ENCODE measurements around the gene RNF123.

The RNF123 gene

DNA sequence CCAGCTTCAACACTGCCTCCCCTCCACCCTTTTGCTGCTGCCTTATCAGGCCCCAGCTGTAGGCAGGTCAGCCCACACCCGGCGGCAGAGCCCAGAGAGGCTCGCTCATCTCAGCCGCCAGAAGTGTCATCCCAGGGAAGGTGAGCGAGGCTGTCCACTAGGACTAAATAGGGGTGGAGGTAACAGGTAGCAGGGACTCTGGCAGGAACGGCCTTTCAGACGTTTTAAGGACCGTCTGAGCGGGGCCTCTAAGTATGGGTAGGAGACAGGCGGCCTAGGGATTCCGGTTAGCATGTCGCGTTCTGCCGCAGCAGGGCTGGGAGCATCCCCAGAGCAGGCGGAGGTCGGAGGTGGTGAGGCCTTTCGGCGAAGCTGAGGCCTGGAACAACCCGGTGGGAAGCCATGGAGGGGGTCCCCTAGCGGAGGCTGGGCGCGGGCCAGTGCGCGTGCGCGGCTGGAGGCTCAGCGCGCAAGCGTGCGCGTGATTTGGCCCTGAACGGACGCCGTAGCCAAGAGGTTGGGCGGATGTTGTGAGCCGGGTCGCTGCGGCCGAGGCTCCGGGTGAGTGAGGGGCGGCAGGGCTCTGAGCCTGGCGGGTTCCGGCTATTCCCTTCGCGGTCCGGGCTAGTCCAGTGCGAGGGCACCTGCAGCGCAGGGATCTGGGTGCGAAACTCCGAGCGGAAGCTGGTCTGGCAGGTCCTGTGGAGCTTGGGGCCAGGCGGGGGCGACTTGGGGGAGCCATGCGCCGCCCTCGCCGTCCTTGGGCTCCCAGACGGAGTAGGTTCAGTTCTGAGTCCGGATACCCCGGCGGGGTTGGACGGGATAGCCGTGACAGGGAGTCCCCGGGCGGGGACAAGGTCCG, at the start of gene RNF123, which contains the start of gene MST1:
Gene RNF123, plus strand, starts transcription at position 512 of the 862 bp plus-strand sequence. CDS start 1,609 bp downstream, outside the sequence.
Gene MST1, minus strand, starts transcription at position 429 of the 862 bp plus-strand sequence. CDS start 783 bp downstream, outside the sequence.
- Histone ChIP-seq H3K27ac (ENCODE audit: low read depth, low read length) (peak within 1 kb of the TSS; percentile 60), H3K9me3 (ENCODE audit: control insufficient read depth in 1 of 2, low read length in 2 of 2) (no peaks in the 10 kb centered on the region), H3K4me1 (ENCODE audit: control insufficient read depth in 1 of 2, insufficient read depth in 2 of 2, low read length in 2 of 2) (peaks cover 0 to 35% of the 10 kb centered on the region in 2 donors)

DNA sequence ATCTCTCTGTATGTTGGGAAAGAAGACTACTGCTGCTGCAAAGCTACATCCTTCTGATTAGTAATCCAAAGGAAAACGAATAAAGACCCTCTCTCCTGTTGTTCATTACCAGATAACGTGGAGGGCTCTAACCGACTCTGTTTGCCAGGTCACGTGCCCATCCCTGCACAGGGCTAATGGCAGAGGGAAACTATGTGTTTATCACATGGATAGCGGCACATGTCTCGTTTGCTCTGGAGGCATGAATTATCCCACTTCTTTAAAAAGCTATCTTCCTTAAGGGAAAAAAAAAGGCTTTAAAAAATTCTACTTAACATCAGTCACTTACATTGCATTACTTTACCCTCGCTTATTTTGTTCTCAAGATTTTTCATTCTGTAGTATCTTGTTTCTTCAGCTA, 48.1 kb upstream of the RNF123 start:
- Histone ChIP-seq H3K9ac (ENCODE audit: low read depth in 1 of 2, low read length in 2 of 2) (no peak overlapping the region), H3K4me1 (ENCODE audit: control insufficient read depth in 1 of 2, insufficient read depth in 2 of 2, low read length in 2 of 2) (no peaks in the 10 kb centered on the region), H3K27me3 (ENCODE audit: control insufficient read depth in 1 of 2, insufficient read depth in 2 of 2, low read length in 2 of 2) (no peaks in the 10 kb centered on the region), H3K9me3 (ENCODE audit: control insufficient read depth in 1 of 2, low read length in 2 of 2) (no peaks in the 10 kb centered on the region), H3K27ac (ENCODE audit: low read depth, low read length) (no peak overlapping the region), H3K4me3 (ENCODE audit: low read depth in 1 of 2, low read length in 2 of 2) (no peak overlapping the region), H3K36me3 (ENCODE audit: control insufficient read depth in 1 of 2, insufficient read depth in 2 of 2, low read length in 2 of 2) (no peaks in the 10 kb centered on the region)

More for the DNA sequence above, at the start of gene RNF123, which contains the start of gene MST1:
- H3K27me3 ChIP-seq (ENCODE audit: control insufficient read depth in 1 of 2, insufficient read depth in 2 of 2, low read length in 2 of 2), result no peaks in the 10 kb centered on the region
- H3K36me3 ChIP-seq (ENCODE audit: control insufficient read depth in 1 of 2, insufficient read depth in 2 of 2, low read length in 2 of 2), result peaks cover 0 to 5% of the 10 kb centered on the region in 2 donors
- peak within 1 kb of the TSS; percentile 63 to 87 for H3K9ac ChIP-seq (ENCODE audit: low read depth in 1 of 2, low read length in 2 of 2)
- H3K4me3 ChIP-seq (ENCODE audit: low read depth in 1 of 2, low read length in 2 of 2), result peak within 1 kb of the TSS; percentile 75 to 96

DNA sequence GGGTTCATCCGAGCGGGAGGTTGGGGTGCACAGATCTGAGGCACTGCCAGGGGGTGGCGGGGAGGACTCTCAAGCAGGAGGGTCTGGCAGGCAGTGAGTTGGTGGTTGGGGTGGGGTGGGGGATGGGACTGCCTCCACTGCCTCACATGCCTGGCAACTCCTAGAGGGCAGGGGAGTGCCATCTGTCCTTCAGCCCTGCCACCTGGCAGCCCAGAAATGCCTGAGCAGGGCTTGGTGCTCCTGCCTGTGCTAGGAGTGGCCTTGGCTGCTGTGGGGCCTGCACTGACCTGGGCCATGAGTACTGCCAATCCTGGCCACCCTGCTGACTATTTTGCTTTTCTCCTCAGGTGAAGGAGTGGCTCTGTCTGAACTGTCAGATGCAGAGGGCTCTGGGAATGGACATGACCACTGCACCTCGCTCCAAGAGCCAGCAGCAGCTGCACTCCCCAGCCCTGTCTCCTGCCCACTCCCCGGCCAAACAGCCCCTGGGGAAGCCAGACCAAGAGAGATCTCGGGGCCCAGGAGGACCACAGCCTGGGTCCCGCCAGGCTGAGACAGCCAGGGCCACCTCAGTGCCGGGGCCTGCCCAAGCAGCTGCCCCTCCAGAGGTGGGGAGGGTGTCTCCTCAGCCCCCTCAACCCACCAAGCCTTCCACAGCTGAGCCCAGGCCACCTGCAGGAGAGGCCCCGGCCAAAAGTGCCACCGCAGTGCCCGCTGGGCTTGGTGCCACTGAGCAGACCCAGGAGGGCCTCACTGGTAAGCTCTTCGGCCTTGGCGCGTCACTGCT, 47.2 kb upstream of the RNF123 start:
- Histone ChIP-seq H3K9ac (ENCODE audit: low read depth in 1 of 2, low read length in 2 of 2) (no peak overlapping the region), H3K27ac (ENCODE audit: low read depth, low read length) (no peak overlapping the region), H3K4me3 (ENCODE audit: low read depth in 1 of 2, low read length in 2 of 2) (no peak overlapping the region), H3K27me3 (ENCODE audit: control insufficient read depth in 1 of 2, insufficient read depth in 2 of 2, low read length in 2 of 2) (no peaks in the 10 kb centered on the region), H3K9me3 (ENCODE audit: control insufficient read depth in 1 of 2, low read length in 2 of 2) (no peaks in the 10 kb centered on the region), H3K4me1 (ENCODE audit: control insufficient read depth in 1 of 2, insufficient read depth in 2 of 2, low read length in 2 of 2) (no peaks in the 10 kb centered on the region), H3K36me3 (ENCODE audit: control insufficient read depth in 1 of 2, insufficient read depth in 2 of 2, low read length in 2 of 2) (no peaks in the 10 kb centered on the region)

DNA sequence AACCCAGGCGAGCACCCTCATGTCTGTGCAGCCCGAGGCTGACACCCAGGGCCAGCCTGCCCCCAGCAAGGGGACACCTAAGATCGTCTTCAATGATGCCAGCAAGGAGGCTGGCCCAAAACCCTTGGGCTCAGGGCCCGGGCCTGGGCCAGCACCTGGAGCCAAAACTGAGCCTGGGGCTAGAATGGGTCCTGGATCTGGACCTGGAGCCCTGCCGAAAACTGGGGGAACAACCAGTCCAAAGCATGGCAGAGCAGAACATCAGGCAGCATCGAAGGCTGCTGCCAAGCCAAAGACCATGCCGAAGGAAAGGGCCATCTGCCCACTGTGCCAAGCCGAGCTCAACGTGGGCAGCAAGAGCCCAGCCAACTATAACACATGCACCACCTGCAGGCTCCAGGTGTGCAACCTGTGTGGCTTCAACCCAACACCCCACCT, 46.6 kb upstream of the RNF123 start:
- H3K27me3 ChIP-seq (ENCODE audit: control insufficient read depth in 1 of 2, insufficient read depth in 2 of 2, low read length in 2 of 2), result no peaks in the 10 kb centered on the region
- H3K4me3 ChIP-seq (ENCODE audit: low read depth in 1 of 2, low read length in 2 of 2), result no peak overlapping the region
- no peaks in the 10 kb centered on the region for H3K4me1 ChIP-seq (ENCODE audit: control insufficient read depth in 1 of 2, insufficient read depth in 2 of 2, low read length in 2 of 2)
- H3K9me3 ChIP-seq (ENCODE audit: control insufficient read depth in 1 of 2, low read length in 2 of 2), result no peaks in the 10 kb centered on the region
- no peak overlapping the region for H3K9ac ChIP-seq (ENCODE audit: low read depth in 1 of 2, low read length in 2 of 2)
- no peak overlapping the region for H3K27ac ChIP-seq (ENCODE audit: low read depth, low read length)
- H3K36me3 ChIP-seq (ENCODE audit: control insufficient read depth in 1 of 2, insufficient read depth in 2 of 2, low read length in 2 of 2), result no peaks in the 10 kb centered on the region

DNA sequence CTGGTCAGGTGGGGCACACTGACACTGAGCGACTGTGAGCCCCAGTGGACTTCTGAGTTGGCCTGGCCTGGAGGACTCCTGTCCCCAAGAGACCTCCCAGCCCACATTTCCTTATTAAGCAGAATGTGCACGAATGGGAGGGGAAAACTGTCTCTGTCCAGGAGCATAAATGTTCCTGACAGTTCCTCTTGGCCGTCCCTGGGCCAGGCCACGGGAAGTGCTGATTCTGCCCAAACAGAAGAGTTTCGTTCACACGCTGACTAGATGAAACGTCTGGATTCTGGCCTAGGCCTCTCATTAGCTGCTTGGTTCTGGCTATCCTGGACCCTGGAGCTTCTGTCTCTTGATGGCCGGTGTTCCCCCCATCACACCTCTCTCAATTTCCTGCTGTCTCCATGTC, 44.7 kb upstream of the RNF123 start:
- Histone ChIP-seq H3K27me3 (ENCODE audit: control insufficient read depth in 1 of 2, insufficient read depth in 2 of 2, low read length in 2 of 2) (no peaks in the 10 kb centered on the region), H3K4me1 (ENCODE audit: control insufficient read depth in 1 of 2, insufficient read depth in 2 of 2, low read length in 2 of 2) (no peaks in the 10 kb centered on the region), H3K36me3 (ENCODE audit: control insufficient read depth in 1 of 2, insufficient read depth in 2 of 2, low read length in 2 of 2) (no peaks in the 10 kb centered on the region), H3K9me3 (ENCODE audit: control insufficient read depth in 1 of 2, low read length in 2 of 2) (no peaks in the 10 kb centered on the region), H3K4me3 (ENCODE audit: low read depth in 1 of 2, low read length in 2 of 2) (no peak overlapping the region), H3K9ac (ENCODE audit: low read depth in 1 of 2, low read length in 2 of 2) (no peak overlapping the region), H3K27ac (ENCODE audit: low read depth, low read length) (no peak overlapping the region)

DNA sequence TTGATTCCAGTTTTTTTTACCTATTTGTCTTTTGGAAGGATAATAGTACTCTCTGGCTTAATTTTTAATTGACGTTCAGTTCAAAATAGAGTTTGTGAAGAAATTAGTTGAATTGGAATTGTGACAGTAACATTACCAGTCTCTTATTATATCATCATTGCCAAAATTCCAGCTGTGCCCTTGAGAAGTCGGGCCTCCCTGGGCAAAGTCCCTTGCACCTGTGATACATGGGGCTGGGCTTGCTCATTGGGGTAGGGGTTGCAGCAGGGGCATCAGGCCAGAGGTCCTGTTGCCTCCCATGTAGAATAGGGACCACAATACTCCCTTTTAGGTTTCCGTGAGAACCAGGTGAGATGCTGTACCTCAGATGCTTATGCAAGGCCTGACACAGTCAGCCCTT, 43.1 kb upstream of the RNF123 start:
- H3K27me3 ChIP-seq (ENCODE audit: control insufficient read depth in 1 of 2, insufficient read depth in 2 of 2, low read length in 2 of 2), result no peaks in the 10 kb centered on the region
- H3K36me3 ChIP-seq (ENCODE audit: control insufficient read depth in 1 of 2, insufficient read depth in 2 of 2, low read length in 2 of 2), result no peaks in the 10 kb centered on the region
- H3K9me3 ChIP-seq (ENCODE audit: control insufficient read depth in 1 of 2, low read length in 2 of 2), result no peaks in the 10 kb centered on the region
- H3K4me3 ChIP-seq (ENCODE audit: low read depth in 1 of 2, low read length in 2 of 2), result no peak overlapping the region
- no peaks in the 10 kb centered on the region for H3K4me1 ChIP-seq (ENCODE audit: control insufficient read depth in 1 of 2, insufficient read depth in 2 of 2, low read length in 2 of 2)
- H3K9ac ChIP-seq (ENCODE audit: low read depth in 1 of 2, low read length in 2 of 2), result no peak overlapping the region
- no peak overlapping the region for H3K27ac ChIP-seq (ENCODE audit: low read depth, low read length)

DNA sequence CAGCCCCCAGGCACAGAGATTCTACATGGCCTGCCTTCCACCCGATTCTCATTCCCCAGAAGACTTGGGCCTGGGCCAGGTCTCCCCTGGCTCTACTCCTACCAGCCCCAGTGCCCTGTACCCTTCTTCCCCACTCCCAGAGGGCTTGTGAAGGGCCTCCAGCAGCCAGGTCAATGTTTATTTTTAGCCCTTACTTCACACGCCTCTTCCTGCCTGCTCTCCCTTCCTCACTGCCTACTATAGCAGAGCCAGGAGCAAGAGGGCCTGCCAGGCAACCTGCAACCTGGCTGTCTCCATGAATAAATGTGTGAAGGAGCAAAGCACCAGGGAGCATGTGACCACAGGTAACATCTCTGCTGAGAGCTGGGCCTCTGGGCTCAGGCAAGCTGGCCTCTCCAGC, 41.6 kb upstream of the RNF123 start:
- H3K27ac ChIP-seq (ENCODE audit: low read depth, low read length), result no peak overlapping the region

DNA sequence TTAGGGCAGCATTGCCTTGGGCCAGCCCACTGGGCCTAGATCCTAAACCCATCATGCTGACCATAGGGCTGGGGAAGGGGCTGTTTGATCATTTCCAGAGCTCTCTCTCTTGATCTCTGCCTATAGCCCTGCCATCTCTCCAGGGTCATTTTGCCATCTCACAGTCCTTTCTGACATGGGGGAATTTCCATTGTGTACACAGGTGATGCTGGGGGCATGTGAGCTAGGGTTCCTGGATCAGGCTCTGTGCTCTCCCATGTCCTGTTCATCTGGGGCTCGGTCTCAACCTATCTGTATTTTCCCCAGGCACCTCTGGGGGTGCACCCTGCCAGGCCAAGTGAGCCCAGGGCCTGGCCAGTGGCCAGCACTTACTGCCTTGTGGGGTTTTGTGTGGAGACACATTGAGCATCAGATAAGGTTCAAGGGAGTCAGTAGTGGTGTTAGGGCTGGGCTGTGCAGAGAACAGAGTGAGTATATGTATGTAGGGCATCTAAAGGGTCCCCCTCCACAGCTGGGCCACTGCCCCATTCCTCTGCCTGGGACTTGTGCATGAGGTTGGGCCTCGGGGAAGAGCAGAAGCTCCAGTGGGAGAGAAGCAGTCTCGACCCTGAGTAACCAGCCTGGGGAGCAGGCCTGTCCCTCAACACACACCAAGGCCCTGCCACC, 40.9 kb upstream of the RNF123 start:
- no peak overlapping the region for H3K27ac ChIP-seq (ENCODE audit: low read depth, low read length)
- no peak overlapping the region for H3K4me3 ChIP-seq (ENCODE audit: low read depth in 1 of 2, low read length in 2 of 2)
- no peak overlapping the region for H3K9ac ChIP-seq (ENCODE audit: low read depth in 1 of 2, low read length in 2 of 2)
- no peaks in the 10 kb centered on the region for H3K9me3 ChIP-seq (ENCODE audit: control insufficient read depth in 1 of 2, low read length in 2 of 2)
- no peaks in the 10 kb centered on the region for H3K4me1 ChIP-seq (ENCODE audit: control insufficient read depth in 1 of 2, insufficient read depth in 2 of 2, low read length in 2 of 2)
- no peaks in the 10 kb centered on the region for H3K36me3 ChIP-seq (ENCODE audit: control insufficient read depth in 1 of 2, insufficient read depth in 2 of 2, low read length in 2 of 2)
- H3K27me3 ChIP-seq (ENCODE audit: control insufficient read depth in 1 of 2, insufficient read depth in 2 of 2, low read length in 2 of 2), result no peaks in the 10 kb centered on the region

More for the DNA sequence above, 41.6 kb upstream of the RNF123 start:
- Histone ChIP-seq H3K4me3 (ENCODE audit: low read depth in 1 of 2, low read length in 2 of 2) (no peak overlapping the region), H3K4me1 (ENCODE audit: control insufficient read depth in 1 of 2, insufficient read depth in 2 of 2, low read length in 2 of 2) (no peaks in the 10 kb centered on the region), H3K27me3 (ENCODE audit: control insufficient read depth in 1 of 2, insufficient read depth in 2 of 2, low read length in 2 of 2) (no peaks in the 10 kb centered on the region), H3K36me3 (ENCODE audit: control insufficient read depth in 1 of 2, insufficient read depth in 2 of 2, low read length in 2 of 2) (no peaks in the 10 kb centered on the region), H3K9me3 (ENCODE audit: control insufficient read depth in 1 of 2, low read length in 2 of 2) (no peaks in the 10 kb centered on the region), H3K9ac (ENCODE audit: low read depth in 1 of 2, low read length in 2 of 2) (no peak overlapping the region)

DNA sequence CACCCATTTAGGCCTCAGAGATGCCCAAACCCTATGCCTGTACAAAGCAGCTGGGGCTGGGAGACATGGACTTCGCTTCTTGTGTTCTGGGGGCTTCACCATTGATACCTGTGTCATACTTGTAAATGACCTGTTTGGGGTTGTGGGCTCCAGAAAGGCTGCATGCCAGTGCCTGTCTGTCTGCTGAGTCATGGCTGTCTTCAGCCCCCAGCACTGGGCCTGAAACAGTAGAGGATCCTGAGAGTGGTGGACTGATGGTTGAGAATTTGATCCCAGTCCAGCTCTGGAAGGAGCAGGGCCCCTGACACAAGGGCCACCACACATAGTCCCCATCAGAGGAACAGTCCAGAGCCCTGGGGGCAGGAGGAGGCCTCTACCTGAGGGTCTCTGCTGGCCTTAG, 39.8 kb upstream of the RNF123 start:
- Histone ChIP-seq H3K36me3 (ENCODE audit: control insufficient read depth in 1 of 2, insufficient read depth in 2 of 2, low read length in 2 of 2) (no peaks in the 10 kb centered on the region), H3K27ac (ENCODE audit: low read depth, low read length) (no peak overlapping the region), H3K9me3 (ENCODE audit: control insufficient read depth in 1 of 2, low read length in 2 of 2) (no peaks in the 10 kb centered on the region), H3K4me1 (ENCODE audit: control insufficient read depth in 1 of 2, insufficient read depth in 2 of 2, low read length in 2 of 2) (no peaks in the 10 kb centered on the region), H3K4me3 (ENCODE audit: low read depth in 1 of 2, low read length in 2 of 2) (no peak overlapping the region), H3K9ac (ENCODE audit: low read depth in 1 of 2, low read length in 2 of 2) (no peak overlapping the region), H3K27me3 (ENCODE audit: control insufficient read depth in 1 of 2, insufficient read depth in 2 of 2, low read length in 2 of 2) (no peaks in the 10 kb centered on the region)

Data from duodenal mucosa (tissue), 2 donors.